HG02981 (cell line): ENCODE data around the gene YPEL2.
"Not testable (repeated sequence)": the region's sequence is repeated elsewhere in the genome, so short reads cannot be mapped to it uniquely, and the experiment has no call there.

Experiments
- ATAC-seq: cut with Tn5 transposase; IDR thresholded peaks from one replicate; pipeline ENCODE4 v1.9.1; 2021; ENCODE audit warnings: mild to moderate bottlenecking, moderate library complexity; ENCODE audit not compliant: unreplicated experiment

Gene YPEL2

GRCh38 chr17:59331129-59331928 lies at the start of gene YPEL2:
TSS of gene YPEL2 (plus strand) at chr17:59331655. CDS start at chr17:59353410, 21,755 bp downstream.
- ATAC-seq: peak; percentile 88

- no peak for ATAC-seq
Observed at GRCh38 chr17:59284317-59284716, 47.1 kb upstream of the YPEL2 start.

- ATAC-seq: no peak
Observed at GRCh38 chr17:59287452-59287851, 44.0 kb upstream of the YPEL2 start.

- ATAC-seq: no peak
Observed at GRCh38 chr17:59287891-59288290, 43.6 kb upstream of the YPEL2 start.

GRCh38 chr17:59289981-59290301 lies 41.5 kb upstream of the YPEL2 start:
- ATAC-seq: no peak

GRCh38 chr17:59290302-59290998 lies 41.0 kb upstream of the YPEL2 start:
- ATAC-seq: not testable (repeated sequence)

GRCh38 chr17:59292174-59292523 lies 39.3 kb upstream of the YPEL2 start:
- ATAC-seq: no peak

GRCh38 chr17:59296190-59296589 lies 35.3 kb upstream of the YPEL2 start:
- no peak for ATAC-seq

- no peak for ATAC-seq
Observed at GRCh38 chr17:59298521-59298920, 32.9 kb upstream of the YPEL2 start.

- no peak for ATAC-seq
Observed at GRCh38 chr17:59299400-59300092, 31.9 kb upstream of the YPEL2 start.

- no peak for ATAC-seq
Observed at GRCh38 chr17:59300941-59301340, 30.5 kb upstream of the YPEL2 start.

- ATAC-seq: no peak
Observed at GRCh38 chr17:59304811-59305210, 26.6 kb upstream of the YPEL2 start.

GRCh38 chr17:59310263-59310920 lies 21.1 kb upstream of the YPEL2 start:
- ATAC-seq: no peak

- peak; percentile 60 for ATAC-seq
Observed at GRCh38 chr17:59311051-59311468, 20.4 kb upstream of the YPEL2 start.

GRCh38 chr17:59311521-59311920 lies 19.9 kb upstream of the YPEL2 start:
- ATAC-seq: not testable (repeated sequence)

GRCh38 chr17:59315866-59316265 lies 15.6 kb upstream of the YPEL2 start:
- ATAC-seq: no peak

- no peak for ATAC-seq
Observed at GRCh38 chr17:59327121-59327980, 4.1 kb upstream of the YPEL2 start.

- ATAC-seq: no peak
Observed at GRCh38 chr17:59327981-59328290, 3.5 kb upstream of the YPEL2 start.

- ATAC-seq: no peak
Observed at GRCh38 chr17:59328601-59329000, 2.9 kb upstream of the YPEL2 start.

- peak; percentile 45 for ATAC-seq
Observed at GRCh38 chr17:59329176-59330052, 2.0 kb upstream of the YPEL2 start.
